SKM-1 treated with dmso at 0.1 percent for 144 hours (cell line): Measurements from ENCODE around the gene NOX3.
A peak's percentile ranks its signal among the peaks of the same experiment; 100 is the strongest.

ENCODE experiments used
- DNase-seq: peaks from one replicate; lab custom pipeline; 2025; ENCODE audit not compliant: unreplicated experiment; lab: John Stamatoyannopoulos, UW

Gene NOX3

DNA sequence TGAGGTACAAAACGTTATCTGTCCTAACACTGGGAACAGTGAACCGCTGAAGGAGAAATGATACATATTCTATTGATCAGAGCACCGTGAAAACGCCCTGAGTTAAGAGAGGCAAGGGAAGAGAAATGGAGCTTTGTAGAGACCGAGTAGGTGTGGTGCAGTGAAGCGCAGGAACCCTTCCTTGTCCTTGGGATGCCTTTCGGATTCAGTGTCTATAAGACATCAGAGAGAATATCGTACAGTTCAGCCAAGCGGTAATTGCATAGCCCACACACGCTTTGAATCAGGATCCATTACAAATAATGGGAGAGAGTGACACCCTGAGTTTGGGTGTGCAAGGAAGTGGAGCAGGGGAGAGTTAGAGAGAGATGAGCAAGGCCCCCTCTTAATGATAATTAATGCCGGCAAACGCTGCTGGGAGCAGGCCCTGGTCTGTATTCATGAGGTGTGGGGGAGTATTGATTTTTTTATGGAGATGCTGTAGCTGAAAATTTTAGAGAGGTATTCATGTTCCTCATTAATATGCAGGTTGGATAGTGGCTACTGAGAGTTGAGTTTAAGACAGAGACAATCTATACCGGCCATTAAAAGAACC is 20.7 kb downstream of the NOX3 start:
- no peak for DNase-seq

DNA sequence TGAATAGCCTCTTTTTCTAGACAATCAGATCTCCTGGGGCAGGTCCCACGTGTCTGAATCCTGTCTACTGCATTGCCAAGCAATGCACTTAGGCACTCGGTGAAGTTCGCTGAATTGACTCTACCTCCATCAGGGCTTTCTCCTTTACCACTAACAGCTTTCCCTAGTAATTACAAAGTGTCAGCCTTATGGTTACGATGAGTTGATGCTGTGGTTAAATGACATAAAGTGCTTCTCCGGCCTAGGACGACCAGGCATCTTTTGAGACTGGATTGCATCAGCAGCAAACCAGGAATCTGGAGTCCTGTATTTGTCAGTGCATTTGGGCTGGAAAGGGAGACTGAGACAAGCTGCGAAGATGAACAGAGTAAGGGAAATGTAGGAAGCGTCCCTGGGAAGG is 21.5 kb downstream of the NOX3 start:
- no peak for DNase-seq

DNA sequence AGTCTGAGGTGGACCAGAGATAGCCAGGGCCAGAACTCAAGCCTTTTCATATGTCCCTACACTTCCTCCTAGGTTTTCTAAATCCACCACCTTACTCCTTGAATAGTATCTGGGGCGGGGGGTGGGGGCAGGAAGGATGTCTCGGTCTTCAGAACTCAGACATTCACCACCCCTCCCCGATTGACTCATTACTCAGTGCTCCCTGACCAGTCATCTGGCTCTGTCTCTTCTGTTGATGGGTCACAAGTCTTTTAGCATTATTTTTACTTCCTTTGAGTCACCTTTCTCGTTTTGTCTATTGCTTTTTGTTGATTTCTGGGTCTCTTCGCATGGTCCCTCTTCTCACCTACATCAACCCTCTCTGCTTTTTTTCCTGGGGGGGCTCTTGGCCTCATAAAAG is 23.3 kb downstream of the NOX3 start:
- DNase-seq = no peak

DNA sequence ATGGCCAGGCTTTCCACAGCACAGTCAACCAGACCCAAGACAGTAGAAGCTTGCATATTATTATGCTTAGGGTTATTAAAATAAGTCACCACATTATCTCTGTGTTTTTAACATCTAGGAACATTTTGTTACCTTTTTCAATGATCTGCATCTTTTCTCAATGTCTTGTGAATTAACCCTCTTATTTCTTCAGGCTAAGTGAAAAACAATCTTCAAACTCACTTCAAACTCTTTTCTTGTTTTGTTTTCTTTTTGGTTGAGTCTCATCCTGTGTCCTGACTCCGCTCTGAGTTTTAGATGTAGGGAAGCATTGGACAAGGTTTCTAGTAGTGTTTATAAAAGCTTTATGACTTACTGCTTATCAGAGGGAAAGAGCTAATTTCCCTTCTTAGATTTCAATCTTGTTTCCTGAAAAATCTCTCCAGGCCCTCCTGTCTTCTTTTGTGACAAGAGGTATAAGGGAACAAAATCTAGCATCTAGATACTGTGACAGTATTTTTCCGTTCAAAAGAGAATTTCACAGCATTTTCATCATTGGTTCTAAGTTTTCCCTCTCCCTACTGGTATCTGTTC is 26.2 kb downstream of the NOX3 start:
- DNase-seq = no peak

DNA sequence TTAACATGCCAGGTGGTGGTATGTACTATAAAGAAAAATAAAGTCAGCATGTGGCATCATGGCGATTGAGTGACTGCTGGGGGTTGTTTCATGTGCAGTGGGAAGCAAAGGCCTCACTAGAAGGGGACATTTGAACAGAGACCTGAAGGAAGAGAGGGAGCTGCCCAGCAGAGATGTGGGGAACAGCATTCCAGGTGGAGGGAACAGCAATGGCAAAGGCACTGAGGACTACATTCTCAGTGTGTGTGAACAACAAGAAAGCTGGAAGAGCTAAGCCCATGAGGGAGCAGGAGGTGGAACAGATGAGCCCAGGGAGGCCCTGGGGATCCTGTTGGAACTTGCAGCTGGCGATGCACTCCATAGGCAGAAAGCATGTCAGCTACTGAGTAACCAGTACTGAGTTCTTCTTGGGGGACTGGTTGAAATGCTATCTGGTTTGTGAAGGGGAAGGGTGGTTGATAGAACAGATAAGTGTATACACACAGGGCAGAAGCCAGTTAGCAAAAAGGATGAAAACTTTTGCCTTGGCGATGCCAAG is 29.2 kb downstream of the NOX3 start:
- DNase-seq = no peak

DNA sequence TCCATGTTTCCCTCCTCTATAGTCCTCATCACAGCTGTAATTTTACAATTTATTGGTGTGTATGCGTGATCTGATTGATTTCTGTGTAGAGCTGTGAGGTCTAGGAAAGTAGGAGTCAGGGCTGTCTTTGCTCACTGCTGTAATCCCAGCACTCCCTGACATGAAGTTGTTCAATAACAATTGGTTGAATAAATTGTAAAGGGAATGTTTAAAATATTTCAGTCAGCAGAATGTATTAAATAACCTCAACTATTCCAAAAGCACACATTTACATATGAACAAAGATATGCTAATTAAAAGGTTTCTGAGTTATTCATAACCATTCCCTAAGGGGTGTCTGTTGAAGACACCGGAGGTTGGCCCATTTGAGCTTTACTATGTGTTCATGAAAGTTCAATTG is 31.5 kb downstream of the NOX3 start:
- no peak for DNase-seq

DNA sequence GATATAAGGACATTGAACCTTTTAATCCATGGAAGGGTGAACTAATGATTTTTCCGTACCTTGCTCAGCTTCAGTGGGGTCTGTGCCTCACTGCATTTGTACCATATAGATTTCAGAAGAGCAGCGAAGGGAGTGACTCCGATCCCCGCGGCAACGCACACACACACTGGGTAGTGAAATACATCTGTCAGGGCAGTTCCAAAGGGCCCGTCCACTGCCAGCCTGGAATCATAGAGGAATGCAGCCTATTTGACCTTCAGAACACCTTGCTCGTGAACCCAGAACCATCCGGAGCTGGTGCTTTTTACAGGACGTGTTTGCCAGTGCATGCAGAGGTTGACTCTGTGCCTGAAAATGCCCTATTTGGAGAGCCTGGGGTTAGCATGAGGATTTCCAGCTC is 33.0 kb downstream of the NOX3 start:
- DNase-seq = no peak

DNA sequence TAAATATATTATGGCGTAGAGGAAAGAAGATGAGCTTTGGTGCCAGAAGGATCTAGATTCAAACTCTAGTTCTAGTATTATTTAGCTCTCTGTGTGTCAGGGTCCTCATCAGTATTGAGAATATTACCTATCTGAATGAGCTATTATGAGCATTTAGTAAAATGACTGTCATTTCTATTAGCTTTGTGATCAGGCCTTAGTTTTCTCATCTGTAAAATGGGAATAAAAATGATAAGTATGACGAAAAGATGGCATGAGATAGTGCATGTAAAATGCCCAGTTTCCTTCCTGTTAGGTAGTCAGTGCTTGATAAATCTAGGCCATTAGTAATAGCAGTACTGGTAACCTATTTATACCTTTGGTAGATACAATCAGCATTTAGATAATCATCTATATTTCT is 35.1 kb downstream of the NOX3 start:
- DNase-seq = no peak

DNA sequence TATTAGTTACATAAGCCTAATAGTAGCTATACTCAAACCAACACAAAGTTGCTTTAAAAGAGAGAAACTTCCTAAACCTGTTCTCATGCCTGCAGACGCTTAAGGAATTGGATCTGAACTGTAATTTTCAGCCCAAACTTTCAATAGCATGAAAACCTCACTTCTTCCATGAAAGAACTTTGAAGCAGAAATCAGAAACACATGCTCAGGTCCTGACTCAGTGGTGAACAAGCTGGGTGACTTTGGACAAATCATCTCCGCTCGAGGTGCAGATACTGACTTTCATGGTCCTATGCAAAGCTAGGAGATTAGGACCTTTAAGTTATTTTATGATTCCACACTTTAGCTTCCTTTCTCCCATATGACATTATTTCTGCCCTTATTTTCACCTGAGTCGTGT is 36.5 kb downstream of the NOX3 start:
- DNase-seq = no peak

DNA sequence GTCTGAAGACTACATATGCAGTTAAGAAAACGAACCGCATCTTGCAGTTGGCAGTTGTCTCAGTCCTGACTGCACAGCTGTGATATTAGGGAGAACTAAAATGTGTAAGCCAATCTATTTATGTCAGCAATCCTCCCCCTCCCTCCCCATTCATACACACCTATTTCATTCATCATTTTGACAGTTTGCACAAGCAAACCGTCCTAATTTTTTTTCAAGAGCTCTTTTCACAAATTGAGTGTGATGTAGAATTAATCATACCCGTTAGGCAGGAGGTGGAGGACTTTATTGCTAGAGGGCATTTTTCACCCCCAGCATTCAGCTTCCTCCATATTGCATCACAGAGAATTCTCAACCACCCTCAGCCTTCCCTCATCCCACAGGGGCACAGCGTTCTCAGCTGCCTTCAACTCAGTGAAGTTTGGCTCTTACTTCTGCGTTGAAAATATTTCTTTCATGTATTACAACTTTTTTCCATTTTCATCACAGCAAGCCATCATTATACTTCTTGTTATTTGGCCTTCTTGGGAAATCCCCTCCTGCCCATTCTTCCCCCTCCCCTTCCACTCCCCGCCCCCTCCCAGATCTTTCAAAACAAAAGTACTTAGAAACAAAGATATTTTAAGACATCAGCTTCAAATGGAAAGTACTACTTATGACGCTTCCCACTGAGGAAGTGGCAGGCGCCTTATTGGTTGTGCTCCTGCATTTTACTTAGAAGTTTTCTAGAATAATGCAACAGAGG is 37.5 kb downstream of the NOX3 start:
- DNase-seq = peak; percentile 63

DNA sequence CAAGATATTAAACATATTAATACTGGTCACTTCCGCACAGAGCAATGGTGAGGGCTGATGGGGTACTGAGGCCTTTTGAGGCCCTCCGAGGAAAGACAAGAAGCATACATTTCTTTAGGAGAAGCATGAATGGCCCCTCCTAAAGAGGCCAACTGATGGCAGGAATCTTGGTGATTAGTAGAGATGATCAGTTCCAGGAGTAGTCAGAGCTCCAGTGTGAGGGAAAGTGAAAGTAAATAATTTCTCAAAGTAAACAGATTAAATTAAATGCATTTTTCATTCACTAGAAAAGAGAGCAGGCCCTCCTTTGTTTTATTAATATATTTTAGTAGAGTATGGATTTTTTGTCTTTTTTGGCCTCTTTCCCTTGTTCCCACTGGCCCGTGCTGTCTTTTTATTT is 38.2 kb downstream of the NOX3 start:
- no peak for DNase-seq

DNA sequence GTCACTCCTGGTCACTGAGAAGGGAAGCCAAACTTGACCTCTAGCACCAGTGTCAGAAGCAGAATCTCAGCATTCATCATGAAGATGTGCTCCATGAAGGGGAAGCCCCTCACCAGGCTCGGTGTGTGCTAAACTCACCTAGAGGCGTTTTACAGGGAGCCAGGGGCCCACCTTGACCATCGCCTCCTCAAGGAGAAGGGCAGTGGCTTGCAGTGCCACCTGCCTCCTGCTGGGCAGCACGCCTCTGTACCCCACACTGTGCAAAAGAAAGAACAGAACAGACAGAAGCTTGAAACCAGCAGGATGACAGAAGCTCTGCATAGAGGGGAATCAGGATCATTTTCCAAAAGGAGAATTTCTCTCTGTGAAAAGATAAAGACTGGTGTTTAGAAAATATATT is 39.7 kb downstream of the NOX3 start:
- no peak for DNase-seq

DNA sequence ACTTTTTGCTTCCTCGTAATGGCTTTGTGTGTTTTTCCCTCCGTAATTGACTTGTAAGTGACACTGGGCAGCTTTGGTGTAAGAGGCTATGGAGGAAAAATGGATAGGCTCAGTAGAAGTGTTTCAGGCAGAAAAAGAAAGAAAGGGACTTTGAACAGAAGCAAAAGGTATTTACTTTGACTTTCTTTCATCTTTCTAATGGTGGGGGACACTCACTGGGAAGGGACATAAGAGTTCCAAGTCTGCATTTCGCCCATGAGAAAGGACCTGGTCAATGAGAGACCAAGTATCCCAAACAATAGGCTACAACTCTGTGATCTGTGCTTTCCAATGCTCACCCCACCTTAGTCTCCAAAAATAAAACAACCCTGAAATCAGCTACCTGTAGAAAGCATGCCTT is 41.6 kb downstream of the NOX3 start:
- DNase-seq = no peak

DNA sequence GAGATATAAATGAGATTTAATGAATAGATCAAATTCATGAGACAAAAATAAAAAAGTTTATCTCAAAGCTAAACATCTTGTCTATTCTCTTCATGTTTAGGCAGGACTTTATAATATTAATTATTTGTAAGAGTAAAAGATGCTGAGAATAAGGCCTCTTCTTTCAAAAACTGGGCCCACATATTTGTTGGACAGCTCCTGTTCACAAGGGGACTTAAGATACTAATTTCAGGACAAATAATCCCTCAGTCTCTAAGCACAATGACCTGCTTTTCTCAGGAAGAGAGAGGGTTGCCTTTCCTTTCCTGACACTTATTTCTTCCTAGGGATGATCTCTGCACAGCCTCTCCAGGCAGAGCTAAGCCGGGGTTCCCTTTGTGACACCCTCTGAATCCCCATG is 43.3 kb downstream of the NOX3 start:
- DNase-seq = no peak

DNA sequence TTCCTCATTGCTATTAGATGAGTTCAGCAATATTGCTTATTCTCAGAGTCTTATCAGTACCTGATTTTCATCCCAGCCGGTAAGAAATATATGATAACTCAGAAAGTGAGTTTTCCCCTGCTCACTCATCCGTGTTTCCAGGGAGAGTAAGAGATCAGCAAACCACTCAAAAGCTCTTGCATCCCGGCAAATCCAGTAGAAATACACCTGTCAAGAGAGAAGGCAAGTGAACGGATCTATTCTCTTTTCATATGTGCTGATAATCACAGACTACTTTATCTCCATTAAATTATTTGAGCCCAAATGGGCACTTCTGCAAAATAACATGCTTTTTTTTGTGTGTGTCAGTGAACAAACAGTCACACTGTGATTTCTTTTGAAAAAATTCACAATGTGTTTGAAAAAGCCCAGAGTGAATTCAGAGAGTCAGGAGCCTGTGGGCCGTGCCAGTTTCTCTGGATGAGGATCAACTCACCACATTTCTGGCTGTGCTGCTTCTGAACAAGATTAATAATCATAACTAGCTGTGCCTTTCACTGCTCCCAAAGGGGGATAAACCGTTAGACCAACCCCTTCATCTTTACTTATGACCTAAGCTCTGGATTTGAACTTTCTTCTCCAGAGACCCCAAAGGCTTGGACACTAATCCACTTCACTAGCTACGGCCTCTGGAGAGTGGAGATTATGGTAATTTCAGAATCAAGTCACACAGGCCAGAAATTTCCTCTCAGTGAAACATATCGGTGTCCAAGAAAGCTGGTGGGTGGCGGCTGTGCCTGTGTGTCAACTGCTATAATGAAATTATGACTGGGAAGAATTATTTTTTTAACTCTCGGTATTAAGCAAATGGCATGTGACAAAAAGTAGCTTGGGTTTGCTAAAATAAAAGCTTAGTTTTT is 44.2 kb downstream of the NOX3 start:
- no peak for DNase-seq

DNA sequence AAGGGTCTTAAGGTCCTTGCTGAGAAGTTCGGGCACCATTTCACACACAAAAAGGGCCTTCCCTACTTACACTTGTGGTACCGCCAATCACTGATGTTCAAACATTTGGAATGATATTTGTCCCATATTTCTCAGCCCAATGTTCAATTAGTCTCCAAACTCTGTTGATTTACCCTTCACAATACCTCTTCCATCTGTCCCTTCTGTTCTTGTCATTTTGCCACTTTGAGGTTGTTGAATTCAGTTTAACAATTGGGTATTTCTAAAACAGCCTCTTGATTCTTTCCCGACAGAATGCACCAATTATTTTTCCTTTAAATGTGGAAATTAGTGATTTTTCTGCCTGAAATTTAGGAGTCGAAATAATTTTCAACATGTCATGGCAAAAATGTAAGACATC is 46.2 kb downstream of the NOX3 start:
- no peak for DNase-seq

DNA sequence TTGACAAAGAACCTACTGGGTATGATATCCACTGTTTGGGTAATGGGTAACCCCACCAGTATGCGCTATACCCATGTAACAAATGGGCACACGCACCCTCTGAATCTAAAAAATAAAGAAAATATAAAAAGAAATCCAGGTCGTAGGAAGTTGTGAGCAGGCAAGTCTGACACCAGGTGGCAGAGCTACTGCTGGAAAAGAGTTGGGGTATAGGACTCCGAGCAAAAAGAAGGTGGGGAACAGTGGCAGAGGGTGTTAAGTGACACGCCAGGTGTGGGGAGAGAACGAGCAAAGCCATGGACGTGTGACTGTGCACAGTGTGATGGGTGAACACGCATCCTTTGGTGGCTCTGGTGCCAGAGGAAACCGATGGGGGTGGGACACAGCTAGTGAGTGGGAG is 46.7 kb downstream of the NOX3 start:
- no peak for DNase-seq

DNA sequence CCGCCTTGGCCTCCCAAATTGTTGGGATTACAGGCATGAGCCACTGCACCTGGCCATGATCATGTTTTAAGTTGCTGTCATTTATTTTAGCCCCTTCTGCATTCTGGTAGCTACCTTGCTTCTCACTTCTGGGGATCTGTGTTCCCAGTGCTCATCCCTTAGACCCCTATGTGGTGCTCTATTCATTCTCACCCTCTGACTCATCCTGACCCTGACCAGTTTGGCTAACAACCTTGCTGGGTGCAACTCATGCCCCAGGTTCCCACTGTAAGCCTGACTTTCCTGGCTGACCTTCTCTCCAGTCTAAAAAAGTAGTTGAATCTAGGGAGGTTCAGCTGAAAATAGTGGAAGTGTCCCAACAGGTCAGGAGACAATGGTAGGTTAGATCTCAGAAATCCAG is 47.4 kb downstream of the NOX3 start:
- no peak for DNase-seq

DNA sequence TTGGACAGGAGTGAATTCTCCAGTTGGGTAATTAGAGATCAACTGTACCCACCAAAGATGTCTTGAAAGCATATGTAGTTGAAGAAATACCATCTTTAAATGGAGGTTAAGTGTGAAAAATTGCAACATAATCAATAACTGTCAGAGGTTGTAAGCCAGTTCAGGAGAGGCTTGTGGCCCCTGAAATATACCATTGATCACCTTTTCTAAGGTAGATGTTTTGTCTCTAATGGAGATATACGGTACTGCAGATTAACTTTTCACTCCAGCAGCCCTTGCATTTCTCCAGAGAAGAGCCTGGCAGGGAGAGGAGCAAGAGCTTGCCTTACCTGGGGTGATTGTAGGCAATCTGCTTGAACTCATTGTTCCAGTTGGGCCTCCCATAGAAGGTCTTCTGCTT is 48.8 kb downstream of the NOX3 start:
- DNase-seq = no peak

DNA sequence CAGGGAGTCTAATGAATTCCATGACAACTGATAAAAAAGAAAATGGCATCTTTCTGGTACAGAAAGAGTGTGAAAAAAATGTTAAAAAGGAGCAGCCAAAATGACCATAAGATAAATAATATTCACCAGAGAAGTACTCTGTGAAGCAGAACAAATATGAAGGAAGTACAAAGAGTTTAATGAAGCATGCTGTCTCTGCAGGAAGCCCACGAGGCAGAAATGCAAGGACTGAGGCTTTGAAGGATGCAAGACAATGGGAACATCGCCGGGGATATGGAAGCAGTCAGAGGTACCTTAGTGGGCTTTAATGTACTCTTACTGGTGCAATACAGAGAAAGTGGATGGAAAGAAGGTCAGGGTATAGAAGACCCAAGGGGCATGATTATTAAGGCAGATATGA is 50.7 kb downstream of the NOX3 start:
- DNase-seq = no peak

DNA sequence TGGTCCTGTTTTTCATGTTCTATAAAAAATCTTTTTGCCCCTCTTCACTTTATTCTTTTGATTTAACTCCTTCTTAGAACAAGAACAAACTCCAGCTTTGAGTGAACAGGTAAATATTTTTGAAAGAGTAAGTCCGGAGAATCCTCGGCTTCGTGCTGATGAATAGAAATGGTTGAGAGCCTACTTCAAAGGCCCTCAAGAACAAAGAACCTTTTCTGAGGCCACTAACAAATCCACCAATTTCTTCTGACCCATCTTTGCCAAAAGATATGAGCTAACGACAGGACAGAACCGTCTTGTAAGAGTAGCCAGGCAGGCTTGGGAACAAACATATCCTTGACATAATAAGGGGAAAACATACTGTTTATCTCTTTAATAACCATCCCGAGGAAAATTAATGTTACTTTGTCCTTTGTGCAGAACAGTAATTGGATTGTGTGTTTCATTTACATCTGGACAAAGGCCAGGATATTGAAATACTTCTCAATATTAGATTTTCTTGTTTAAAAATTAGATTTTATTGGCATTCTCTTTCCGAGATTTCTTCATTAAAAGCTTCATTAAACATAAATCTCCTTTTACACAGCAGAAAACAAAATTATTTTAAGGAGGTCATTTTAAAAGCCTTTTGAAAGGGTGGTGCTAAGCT is 52.9 kb downstream of the NOX3 start:
- no peak for DNase-seq
